Karpas-422 (cell line): ENCODE results near the gene PTPN5. TPM values are rescaled to one million over a fixed set of nuclear protein-coding genes. Genes with fewer than 3 reads are reported as not detected.
A peak's percentile ranks its signal among the peaks of the same experiment; 100 is the strongest.

Source experiments
- DNase-seq: peaks from one replicate; pipeline ENCODE4 v3.0.0-alpha.2; 2015
- H2AFZ ChIP-seq: fragments of 200-600 bp; sonication (generic); 2 replicates; pipeline ENCODE4 v1.6.1; 2014; ENCODE audit warnings: antibody characterized with exemption, low read length, mixed read lengths
- H3K27ac ChIP-seq: fragments of 200-600 bp; sonication (generic); 2 replicates; pipeline ENCODE4 v1.5.1; 2014; ENCODE audit warnings: mild to moderate bottlenecking, low read length, moderate library complexity
- H3K27me3 ChIP-seq: fragments of 200-600 bp; sonication (generic); 2 replicates; pipeline ENCODE4 v1.6.1; 2014; ENCODE audit warnings: low read length, mixed read lengths
- H3K36me3 ChIP-seq: fragments of 200-600 bp; sonication (generic); 2 replicates; pipeline ENCODE4 v1.6.1; 2014; ENCODE audit warnings: low read length, mixed read lengths; ENCODE audit not compliant: insufficient read depth
- H3K4me1 ChIP-seq: fragments of 200-600 bp; sonication (generic); 2 replicates; pipeline ENCODE4 v1.6.1; 2014; ENCODE audit warnings: mild to moderate bottlenecking, low read length, mixed read lengths
- H3K4me2 ChIP-seq: fragments of 200-600 bp; sonication (generic); 2 replicates; pipeline ENCODE4 v1.6.1; 2014; ENCODE audit warnings: low read length, low read depth, mild to moderate bottlenecking; ENCODE audit not compliant: poor library complexity, severe bottlenecking
- H3K4me3 ChIP-seq: fragments of 200-600 bp; sonication (generic); 2 replicates; pipeline ENCODE4 v1.5.1; 2014; ENCODE audit warnings: mild to moderate bottlenecking, antibody characterized with exemption, low read length, mixed read lengths
- H3K79me2 ChIP-seq: fragments of 200-600 bp; sonication (generic); 2 replicates; pipeline ENCODE4 v1.6.1; 2014; ENCODE audit warnings: mild to moderate bottlenecking, low read length, mixed read lengths
- H3K9ac ChIP-seq: fragments of 200-600 bp; sonication (generic); 2 replicates; pipeline ENCODE4 v1.6.0; 2014; ENCODE audit warnings: low read length
- H3K9me2 ChIP-seq: fragments of 200-600 bp; sonication (generic), shearing (Covaris generic); replicated peaks from 2 replicates; pipeline ENCODE4 v1.6.0; 2014; ENCODE audit warnings: mild to moderate bottlenecking, low read length, moderate library complexity; ENCODE audit not compliant: insufficient read depth
- H3K9me3 ChIP-seq: fragments of 300-700, 200-600 bp; sonication (generic); 2 replicates; pipeline ENCODE4 v1.6.1; 2014; ENCODE audit warnings: low read length, mixed read lengths
- H4K20me1 ChIP-seq: fragments of 200-600 bp; sonication (generic); 2 replicates; pipeline ENCODE4 v1.6.1; 2014; ENCODE audit warnings: mild to moderate bottlenecking, antibody characterized with exemption, low read length, low read depth; ENCODE audit not compliant: insufficient read depth
- total RNA-seq: library from RNA; depleted of rRNA; stranded (reverse); fragments of >200 nt; shearing (Covaris generic); gene quantifications from 2 replicates; pipeline ENCODE4 v1.2.3, GENCODE V29; 2014; ENCODE audit warnings: low replicate concordance

PTPN5 gene
- total RNA-seq, 1 experiment from 2014 or later, result not detected

DNA sequence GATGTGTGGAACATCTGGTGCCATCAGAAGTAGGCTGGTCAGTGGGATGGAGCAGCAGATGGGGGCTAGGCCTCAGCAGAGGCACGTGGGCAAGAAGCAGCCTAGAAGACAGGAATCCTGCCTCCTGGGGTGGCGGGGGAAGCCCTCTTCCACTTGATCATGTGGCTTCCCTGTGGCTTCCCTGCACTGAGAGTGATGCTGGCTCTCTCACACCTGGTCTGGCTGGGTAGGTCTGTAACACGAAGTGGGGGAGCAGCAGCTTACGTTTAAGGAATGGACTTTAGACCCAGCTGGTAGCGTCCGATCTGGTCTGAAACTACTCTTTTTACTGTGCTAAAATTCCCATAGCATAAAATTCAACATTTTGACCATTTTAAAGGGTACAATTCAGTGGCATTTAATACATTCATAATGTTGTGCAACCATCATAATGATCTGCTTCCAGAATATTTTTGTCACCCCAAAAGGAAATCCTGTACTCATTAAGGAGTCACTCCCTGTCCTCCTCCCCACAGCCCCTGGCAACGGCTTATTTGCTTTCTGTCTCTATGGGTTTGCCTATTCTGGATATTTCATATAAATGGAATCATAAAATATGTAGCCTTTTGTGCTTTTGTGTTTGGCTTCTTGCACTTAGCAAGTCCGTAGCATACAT, 21.7 kb downstream of the PTPN5 start:
- Histone ChIP-seq H3K9me3 (no peaks in the 10 kb centered on the region), H3K4me1 (peaks cover 5% of the 10 kb centered on the region; the same call in 1 of the 2 replicates), H3K79me2 (no peaks in the 10 kb centered on the region), H3K4me2 (no peak overlapping the region), H3K27me3 (no peaks in the 10 kb centered on the region), H2AFZ (no peak overlapping the region), H3K36me3 (no peaks in the 10 kb centered on the region), H3K4me3 (no peak overlapping the region), H3K27ac (no peak overlapping the region), H3K9me2 (no peaks in the 10 kb centered on the region), H3K9ac (no peak overlapping the region), H4K20me1 (no peaks in the 10 kb centered on the region)
- no peak for DNase-seq

DNA sequence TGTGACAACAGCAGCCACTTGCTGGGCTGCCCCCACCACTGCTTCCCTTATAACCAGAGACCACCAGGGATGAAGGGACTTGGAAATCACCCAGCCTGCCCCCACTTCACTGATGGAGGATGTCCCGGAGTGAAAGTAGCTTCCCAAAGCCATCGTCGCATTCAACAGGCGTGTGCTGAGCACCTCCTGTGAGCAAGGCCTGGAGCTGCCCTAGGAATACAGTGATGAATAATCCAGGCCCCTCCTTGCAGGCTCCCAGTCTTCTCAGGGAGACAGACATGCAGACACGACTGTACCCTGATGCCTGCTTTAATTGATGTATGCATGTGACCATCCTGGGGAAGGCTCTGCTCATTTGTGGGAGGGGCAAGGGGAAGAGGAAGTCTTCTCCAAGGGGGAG, 22.6 kb downstream of the PTPN5 start:
- no peak for DNase-seq
- peaks cover 5% of the 10 kb centered on the region; the same call in 1 of the 2 replicates for H3K4me1 ChIP-seq
- no peaks in the 10 kb centered on the region for H4K20me1 ChIP-seq
- no peak overlapping the region for H3K4me3 ChIP-seq
- H3K9me2 ChIP-seq, result no peaks in the 10 kb centered on the region
- no peak overlapping the region for H2AFZ ChIP-seq
- no peaks in the 10 kb centered on the region for H3K36me3 ChIP-seq
- H3K27me3 ChIP-seq, result no peaks in the 10 kb centered on the region
- no peak overlapping the region for H3K27ac ChIP-seq
- H3K9me3 ChIP-seq, result no peaks in the 10 kb centered on the region
- H3K9ac ChIP-seq, result no peak overlapping the region
- no peak overlapping the region for H3K4me2 ChIP-seq
- no peaks in the 10 kb centered on the region for H3K79me2 ChIP-seq

DNA sequence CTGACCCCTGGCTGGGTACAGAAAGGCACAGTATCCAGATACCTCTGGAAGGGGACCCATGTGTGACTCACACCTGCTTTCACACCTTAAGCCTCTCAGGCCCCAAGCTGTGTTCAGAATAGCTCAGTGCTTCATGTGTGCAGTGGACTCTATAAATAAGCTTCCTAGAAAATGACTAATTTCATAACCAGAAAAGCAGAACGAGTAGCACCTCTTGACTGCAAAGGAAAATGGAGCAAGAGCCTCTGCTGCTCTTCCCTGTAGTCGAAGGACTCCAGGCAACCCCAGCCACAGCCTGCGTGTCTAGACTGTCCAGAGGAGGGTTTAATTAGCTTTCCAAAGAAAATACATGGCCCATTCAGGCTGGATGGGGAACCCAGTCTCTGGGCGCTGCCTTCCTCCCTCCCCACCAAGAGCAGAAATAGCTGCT, 23.1 kb downstream of the PTPN5 start:
- peaks cover 5% of the 10 kb centered on the region; the same call in 1 of the 2 replicates for H3K4me1 ChIP-seq
- H3K9me2 ChIP-seq, result no peaks in the 10 kb centered on the region
- no peaks in the 10 kb centered on the region for H3K27me3 ChIP-seq
- no peak overlapping the region for H3K4me3 ChIP-seq
- no peaks in the 10 kb centered on the region for H4K20me1 ChIP-seq
- H3K27ac ChIP-seq, result no peak overlapping the region
- no peak overlapping the region for H3K9ac ChIP-seq
- no peaks in the 10 kb centered on the region for H3K36me3 ChIP-seq
- no peak overlapping the region for H3K4me2 ChIP-seq
- H3K79me2 ChIP-seq, result no peaks in the 10 kb centered on the region
- no peaks in the 10 kb centered on the region for H3K9me3 ChIP-seq
- peak; percentile 52 for DNase-seq
- H2AFZ ChIP-seq, result no peak overlapping the region

DNA sequence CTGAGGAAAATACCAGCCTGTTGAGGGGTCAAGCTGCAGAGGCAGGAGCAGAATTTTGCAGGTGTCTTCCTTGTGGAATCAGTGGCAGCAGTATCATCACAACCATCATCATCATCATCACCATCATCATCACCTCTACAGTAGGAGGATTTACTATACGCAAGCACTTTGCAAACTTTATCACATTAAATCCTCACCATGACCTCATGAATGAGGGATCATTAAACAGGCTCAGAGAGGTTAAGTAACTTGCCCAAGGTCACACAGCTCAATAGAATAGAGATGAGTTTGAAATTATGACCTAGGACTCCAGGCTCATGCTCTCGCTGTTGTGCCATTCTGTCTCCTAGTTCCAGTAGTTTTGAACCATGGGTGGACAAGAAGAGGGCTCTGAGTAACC, 25.6 kb downstream of the PTPN5 start:
- H3K27ac ChIP-seq, result no peak overlapping the region
- H3K79me2 ChIP-seq, result no peaks in the 10 kb centered on the region
- no peak overlapping the region for H3K9ac ChIP-seq
- H3K4me2 ChIP-seq, result no peak overlapping the region
- H4K20me1 ChIP-seq, result no peaks in the 10 kb centered on the region
- no peaks in the 10 kb centered on the region for H3K36me3 ChIP-seq
- H3K4me1 ChIP-seq, result peaks cover 5% of the 10 kb centered on the region; the same call in 1 of the 2 replicates
- H3K9me2 ChIP-seq, result no peaks in the 10 kb centered on the region
- DNase-seq, result no peak
- H3K27me3 ChIP-seq, result no peaks in the 10 kb centered on the region
- no peak overlapping the region for H2AFZ ChIP-seq
- H3K9me3 ChIP-seq, result no peaks in the 10 kb centered on the region
- H3K4me3 ChIP-seq, result no peak overlapping the region

DNA sequence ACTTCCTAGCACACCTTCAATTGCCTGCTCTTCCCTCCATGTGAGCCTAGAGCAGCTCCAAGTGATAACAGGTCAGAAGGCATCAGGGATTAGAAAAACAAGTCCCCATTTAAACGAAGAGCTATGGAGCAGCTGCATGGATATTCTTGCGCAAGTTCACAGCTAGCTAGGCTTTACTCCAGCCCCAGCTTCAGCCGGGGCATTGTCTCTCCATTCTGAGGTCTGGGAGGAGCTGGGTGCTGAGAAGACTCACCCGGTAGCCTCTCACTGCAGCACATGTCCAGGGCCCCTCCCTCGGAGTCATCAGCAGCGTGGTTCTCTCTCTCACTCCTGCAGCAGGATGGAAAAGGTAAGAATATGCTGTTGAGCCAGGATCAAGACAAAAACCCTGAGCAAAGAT, 26.0 kb downstream of the PTPN5 start:
- Histone ChIP-seq H3K9ac (no peak overlapping the region), H3K9me3 (no peaks in the 10 kb centered on the region), H3K27ac (no peak overlapping the region), H3K9me2 (no peaks in the 10 kb centered on the region), H3K4me3 (no peak overlapping the region), H4K20me1 (no peaks in the 10 kb centered on the region), H3K4me2 (no peak overlapping the region), H3K36me3 (no peaks in the 10 kb centered on the region), H3K4me1 (peaks cover 5% of the 10 kb centered on the region; the same call in 1 of the 2 replicates), H3K79me2 (no peaks in the 10 kb centered on the region), H2AFZ (no peak overlapping the region; the same call in 1 of the 2 replicates), H3K27me3 (no peaks in the 10 kb centered on the region)
- no peak for DNase-seq

DNA sequence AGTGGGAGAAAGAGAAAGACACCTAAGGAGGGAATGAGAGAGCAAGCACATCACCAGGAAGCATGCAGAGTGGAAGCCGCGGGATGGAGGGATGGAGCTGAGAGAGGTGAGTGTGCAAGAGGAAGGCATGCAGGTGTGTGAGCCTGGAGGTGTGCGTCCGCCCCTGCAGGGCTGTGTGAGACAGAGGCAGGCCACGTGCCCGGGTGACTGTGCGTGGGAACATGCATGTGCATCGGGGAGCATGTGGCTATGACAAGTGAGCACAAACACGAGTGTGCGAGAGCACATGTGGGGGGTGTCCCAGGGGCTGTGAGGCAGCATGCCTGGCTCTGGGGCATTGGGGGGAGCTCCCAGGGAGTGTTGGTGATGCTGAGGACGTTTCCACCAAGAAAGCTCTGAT, 29.9 kb downstream of the PTPN5 start:
- no peak overlapping the region for H3K9ac ChIP-seq
- no peaks in the 10 kb centered on the region for H3K9me2 ChIP-seq
- no peaks in the 10 kb centered on the region for H3K27me3 ChIP-seq
- H2AFZ ChIP-seq, result no peak overlapping the region
- H3K4me1 ChIP-seq, result no peaks in the 10 kb centered on the region
- H3K9me3 ChIP-seq, result no peaks in the 10 kb centered on the region
- H3K4me3 ChIP-seq, result no peak overlapping the region
- H3K4me2 ChIP-seq, result no peak overlapping the region
- no peak overlapping the region for H3K27ac ChIP-seq
- no peak for DNase-seq
- H3K36me3 ChIP-seq, result no peaks in the 10 kb centered on the region
- no peaks in the 10 kb centered on the region for H4K20me1 ChIP-seq
- H3K79me2 ChIP-seq, result no peaks in the 10 kb centered on the region

DNA sequence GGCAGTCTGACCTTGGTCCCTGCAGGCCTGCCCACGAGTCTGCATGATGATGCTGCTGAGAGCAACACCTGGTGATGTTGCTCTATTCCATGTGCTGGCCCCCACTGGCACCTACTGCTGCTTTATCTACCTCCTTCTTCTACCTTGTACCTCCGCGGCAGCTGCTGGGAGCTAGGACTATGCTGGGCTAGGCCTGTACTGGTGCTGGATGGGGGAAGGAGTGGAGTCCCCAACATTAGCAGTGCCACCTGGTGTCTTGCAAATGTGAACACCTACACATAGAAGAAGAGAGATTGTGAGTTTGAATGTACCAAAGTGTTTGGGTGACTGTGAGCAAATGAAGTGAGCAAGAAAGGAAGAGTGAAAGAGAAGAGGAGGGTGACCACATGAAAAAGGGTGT, 30.5 kb downstream of the PTPN5 start:
- Histone ChIP-seq H3K36me3 (no peaks in the 10 kb centered on the region), H3K27ac (no peak overlapping the region), H3K4me1 (no peaks in the 10 kb centered on the region), H4K20me1 (no peaks in the 10 kb centered on the region), H3K9ac (no peak overlapping the region), H3K27me3 (no peaks in the 10 kb centered on the region), H3K79me2 (no peaks in the 10 kb centered on the region), H2AFZ (no peak overlapping the region), H3K4me3 (no peak overlapping the region), H3K9me3 (no peaks in the 10 kb centered on the region), H3K4me2 (no peak overlapping the region), H3K9me2 (no peaks in the 10 kb centered on the region)
- DNase-seq, result no peak

DNA sequence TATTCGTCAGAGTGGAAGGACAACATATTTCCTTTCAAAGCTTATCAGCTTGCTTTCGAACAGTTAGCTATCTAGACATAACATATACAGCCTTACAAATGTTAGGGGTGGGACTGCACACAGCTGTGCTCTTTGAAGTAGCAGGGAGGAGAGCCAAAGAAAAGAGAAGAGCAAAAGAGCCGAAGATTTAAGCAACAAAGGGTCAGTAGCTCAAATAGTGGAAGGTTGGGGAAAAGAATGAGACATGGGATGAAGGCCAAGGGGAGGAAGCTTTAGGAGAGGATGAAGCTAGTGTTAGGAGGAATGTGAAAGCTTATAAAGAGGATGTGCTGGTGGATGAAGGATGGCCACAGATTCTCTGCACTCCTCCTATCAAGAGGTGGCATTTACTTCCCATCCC, 33.8 kb downstream of the PTPN5 start:
- no peaks in the 10 kb centered on the region for H3K27me3 ChIP-seq
- H3K4me1 ChIP-seq, result no peaks in the 10 kb centered on the region
- H3K9ac ChIP-seq, result no peak overlapping the region
- H3K9me3 ChIP-seq, result no peaks in the 10 kb centered on the region
- no peaks in the 10 kb centered on the region for H3K9me2 ChIP-seq
- DNase-seq, result no peak
- no peaks in the 10 kb centered on the region for H3K79me2 ChIP-seq
- H2AFZ ChIP-seq, result no peak overlapping the region
- no peaks in the 10 kb centered on the region for H3K36me3 ChIP-seq
- no peaks in the 10 kb centered on the region for H4K20me1 ChIP-seq
- H3K4me3 ChIP-seq, result no peak overlapping the region
- no peak overlapping the region for H3K4me2 ChIP-seq
- H3K27ac ChIP-seq, result no peak overlapping the region
